Smooth muscle cell of the brain vasculature (primary cell): Measurements from ENCODE around the gene ADAM30.
A peak's percentile ranks its signal among the peaks of the same experiment; 100 is the strongest.

Experiments
- DNase-seq: peaks from one replicate; pipeline ENCODE4 v3.0.0-alpha.2; 2012; ENCODE audit warnings: low read depth, low spot score

ADAM30 gene

GRCh38 chr1:119896303-119896702 is at the start of gene ADAM30:
TSS of gene ADAM30 (minus strand) at chr1:119896515. CDS start at chr1:119896336, 179 bp downstream.
- DNase-seq: no peak

- DNase-seq: no peak
Observed at GRCh38 chr1:119943216-119943615, 46.9 kb upstream of the ADAM30 start.

GRCh38 chr1:119941392-119941791 is 45.1 kb upstream of the ADAM30 start:
- DNase-seq: no peak

DNA sequence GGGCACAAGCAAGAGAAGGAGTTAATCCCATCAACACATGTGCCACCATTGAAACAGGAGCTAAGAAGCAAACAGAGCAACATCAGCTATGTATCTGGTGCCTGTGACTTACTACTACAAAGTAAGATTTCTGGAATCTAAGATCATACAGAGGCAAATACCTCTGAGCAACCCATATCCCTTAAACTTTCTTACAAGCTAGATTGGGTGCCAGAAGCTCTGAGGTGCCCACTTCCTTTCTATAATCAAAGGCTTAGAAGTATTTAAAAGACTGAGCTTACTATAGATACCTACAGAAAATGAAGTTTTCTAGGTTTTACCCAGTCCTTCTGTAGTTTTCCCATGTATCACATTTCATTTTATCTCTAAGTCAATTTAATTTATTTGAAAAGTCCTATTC is 44.4 kb upstream of the ADAM30 start:
- no peak for DNase-seq

GRCh38 chr1:119937198-119937597 is 40.9 kb upstream of the ADAM30 start:
- DNase-seq: no peak

- no peak for DNase-seq
Observed at GRCh38 chr1:119935915-119936314, 39.6 kb upstream of the ADAM30 start.

- no peak for DNase-seq
Observed at GRCh38 chr1:119935373-119935772, 39.1 kb upstream of the ADAM30 start.

DNA sequence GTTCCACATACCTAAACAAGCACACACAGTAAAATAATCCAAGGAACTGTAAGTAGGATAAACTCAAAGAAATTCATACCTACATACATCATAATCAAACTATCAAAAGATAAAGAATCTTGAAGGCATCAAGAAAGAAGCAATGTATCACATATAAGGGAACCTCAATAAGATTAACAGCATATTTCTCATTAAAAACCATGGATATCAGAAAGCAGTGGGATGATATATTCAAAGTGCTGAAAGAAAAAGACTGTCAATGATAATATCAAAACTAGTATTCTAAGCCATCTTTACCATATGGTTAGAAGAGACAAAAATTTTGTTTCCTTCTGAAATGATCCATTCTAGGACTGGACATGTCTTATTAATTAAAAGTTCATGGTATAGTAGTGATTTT is 37.1 kb upstream of the ADAM30 start:
- DNase-seq: no peak

- no peak for DNase-seq
Observed at GRCh38 chr1:119929643-119930315, 33.5 kb upstream of the ADAM30 start.

- no peak for DNase-seq
Observed at GRCh38 chr1:119926553-119926952, 30.2 kb upstream of the ADAM30 start.

- DNase-seq: no peak
Observed at GRCh38 chr1:119924948-119925898, 28.9 kb upstream of the ADAM30 start.

DNA sequence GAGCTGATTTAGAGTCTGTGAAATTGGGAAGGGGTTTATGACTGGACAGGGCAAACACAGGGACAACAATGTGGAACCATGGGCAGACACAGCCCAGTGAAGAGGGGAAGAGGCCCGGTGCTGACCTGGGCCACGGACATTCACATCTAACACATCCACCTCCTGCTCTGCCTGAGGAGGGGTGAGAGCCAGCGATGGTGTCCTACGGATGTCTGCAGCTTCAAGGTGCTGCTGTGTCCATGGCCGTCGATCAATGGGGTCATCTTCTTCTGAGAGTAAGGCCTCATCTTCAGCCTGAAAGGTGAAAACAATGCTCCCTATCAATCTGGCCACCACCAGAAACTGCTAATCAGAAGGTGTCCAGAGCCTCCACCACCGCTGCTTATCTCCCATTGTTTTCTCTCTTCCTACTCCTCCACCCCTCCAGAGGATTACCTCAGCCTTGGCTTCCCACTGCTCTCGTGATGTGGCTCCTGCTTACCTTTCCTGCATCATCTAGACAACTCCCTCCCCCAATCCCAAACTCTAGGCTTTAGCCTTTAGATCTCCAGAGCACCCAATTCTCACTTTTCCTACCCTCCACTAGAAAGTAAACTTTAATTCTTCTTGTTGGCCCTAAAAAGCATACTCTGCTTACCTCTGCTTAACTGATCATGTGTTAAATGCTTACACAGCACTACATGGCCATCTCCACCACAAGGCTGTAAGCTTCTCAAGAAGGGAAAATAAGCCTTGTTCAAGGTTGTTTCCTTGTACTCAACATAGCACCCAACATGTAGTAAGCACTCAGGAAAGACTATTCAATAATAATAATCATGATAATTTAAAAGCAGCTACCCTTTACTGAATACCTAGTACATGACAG is 24.0 kb upstream of the ADAM30 start:
- DNase-seq: no peak

- DNase-seq: no peak
Observed at GRCh38 chr1:119919241-119919640, 22.9 kb upstream of the ADAM30 start.

DNA sequence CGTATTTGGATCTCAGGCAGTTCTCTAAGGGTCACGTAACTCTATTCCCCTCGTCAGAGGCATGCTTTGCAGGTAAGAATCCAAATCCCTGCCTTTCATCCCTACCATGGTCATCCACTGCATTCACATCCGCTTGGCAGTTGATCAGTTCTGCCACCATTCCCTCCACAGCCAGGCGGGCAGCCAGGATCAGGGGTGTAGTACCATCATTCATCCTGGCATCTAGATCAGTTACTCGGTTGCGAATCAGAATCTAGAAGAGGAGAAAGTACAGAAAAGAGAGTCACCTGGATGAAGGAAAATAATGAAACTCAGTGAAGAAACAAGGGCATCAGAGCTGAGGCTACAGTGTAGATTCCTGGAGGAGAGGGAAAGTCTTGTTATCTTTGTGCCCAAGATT is 22.0 kb upstream of the ADAM30 start:
- DNase-seq: no peak

DNA sequence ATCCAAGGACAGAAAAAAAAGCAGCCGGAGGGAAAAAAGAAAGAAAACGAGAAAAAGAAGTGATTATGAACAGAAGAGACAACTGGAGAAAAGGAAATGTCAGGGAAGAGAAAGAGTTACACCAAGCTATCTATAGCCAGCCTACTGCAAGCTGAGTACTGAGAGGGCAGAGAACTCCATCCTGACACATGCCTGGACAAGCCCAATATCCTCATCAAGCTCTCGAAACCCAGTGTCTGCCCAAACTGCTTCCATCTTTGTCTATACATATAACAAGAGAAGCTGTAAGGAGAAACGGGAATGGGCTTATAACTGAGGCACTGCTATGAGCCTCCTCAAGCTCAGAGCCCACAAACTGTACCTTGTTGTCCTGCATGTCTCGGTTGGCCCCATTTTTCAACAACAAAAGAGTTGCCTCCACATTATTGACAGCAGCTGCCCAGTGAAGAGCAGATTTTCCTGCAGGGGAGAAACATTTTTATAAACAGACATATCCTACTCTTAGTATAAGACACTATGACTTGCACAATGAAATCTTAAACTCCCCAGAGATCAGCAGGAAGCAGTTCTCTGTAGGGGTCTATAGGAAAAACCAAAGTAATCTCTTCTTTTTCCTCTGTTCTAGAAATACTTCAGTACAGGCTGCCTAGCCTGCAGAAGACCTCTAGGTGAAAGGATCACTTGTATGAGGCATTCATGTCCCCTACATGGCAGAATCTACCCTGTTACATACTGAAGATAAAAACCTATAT is 21.2 kb upstream of the ADAM30 start:
- peak; percentile 21 for DNase-seq

- no peak for DNase-seq
Observed at GRCh38 chr1:119915517-119915916, 19.2 kb upstream of the ADAM30 start.

DNA sequence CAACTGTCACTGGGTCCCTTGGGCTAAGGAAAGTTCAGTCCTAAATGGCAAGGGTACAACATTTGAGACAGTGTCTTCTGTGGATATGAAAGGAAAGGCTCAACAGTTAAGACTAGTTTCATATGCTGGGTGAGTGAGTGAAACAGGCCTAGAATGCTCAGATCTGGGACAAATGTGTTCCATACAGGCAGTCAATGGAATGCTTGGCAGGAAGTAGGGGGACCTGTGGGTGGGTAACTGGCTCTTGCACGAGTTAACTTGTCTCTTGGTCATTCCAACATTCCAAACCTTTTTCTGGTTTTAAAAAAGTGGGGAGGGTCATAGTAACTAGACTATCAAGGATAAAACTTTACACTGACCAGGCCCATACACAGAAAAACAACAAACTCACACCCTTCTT is 17.8 kb upstream of the ADAM30 start:
- no peak for DNase-seq

GRCh38 chr1:119912963-119913362 is 16.6 kb upstream of the ADAM30 start:
- no peak for DNase-seq

DNA sequence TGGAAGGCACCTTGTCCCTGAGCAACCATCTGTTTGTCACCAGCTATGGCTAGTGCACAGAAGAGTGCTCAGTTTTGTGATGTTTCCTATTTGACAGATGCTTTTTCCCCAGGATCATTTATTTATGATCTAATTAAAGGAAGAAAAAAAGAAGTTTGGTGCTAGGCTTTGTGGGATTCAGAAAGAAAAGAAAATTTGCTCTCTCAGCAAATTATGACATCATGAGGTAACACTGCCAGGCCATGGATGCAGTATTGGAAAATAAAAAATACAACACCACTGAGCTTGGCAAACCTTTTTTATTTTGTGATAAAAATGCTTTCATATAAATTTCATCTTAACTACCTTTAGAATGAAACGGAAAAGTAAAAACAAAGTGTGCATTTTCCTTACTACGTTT is 15.5 kb upstream of the ADAM30 start:
- no peak for DNase-seq

DNA sequence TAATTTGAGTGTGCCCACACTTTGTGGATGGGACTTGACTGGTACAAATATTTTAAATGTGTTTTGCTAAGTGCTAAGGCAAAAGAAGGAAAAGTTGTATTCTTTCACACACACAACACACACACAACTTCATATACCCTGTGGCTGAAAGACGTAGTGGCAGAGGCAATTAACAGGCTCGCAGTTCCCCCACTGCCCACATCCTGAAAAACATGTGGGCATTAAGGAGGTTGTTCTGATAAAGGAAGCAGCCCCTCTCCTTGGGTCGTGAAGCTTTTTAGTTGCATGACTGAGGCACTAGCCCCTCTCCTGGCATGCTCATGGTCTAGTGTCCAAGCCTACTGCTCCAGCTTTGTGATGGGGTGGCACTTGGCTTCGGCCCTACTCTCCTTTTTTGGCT is 14.3 kb upstream of the ADAM30 start:
- DNase-seq: no peak

- DNase-seq: no peak
Observed at GRCh38 chr1:119909890-119910596, 13.7 kb upstream of the ADAM30 start.
